Measurements from ENCODE around the gene U2AF2. TPM values are rescaled to one million over a fixed set of nuclear protein-coding genes. Genes with fewer than 3 reads are reported as not detected.

The U2AF2 gene
- total RNA-seq, 1 donor from 2014 or later = 195 TPM

- peak; percentile 97 for DNase-seq (ENCODE audit: low spot score)
Observed at GRCh38 chr19:55674841-55675660, 20.2 kb downstream of the U2AF2 start, which contains the start of gene EPN1. Gene EPN1 (plus strand): TSS chr19:55675226. CDS start chr19:55678628, 3,402 bp downstream.

DNA sequence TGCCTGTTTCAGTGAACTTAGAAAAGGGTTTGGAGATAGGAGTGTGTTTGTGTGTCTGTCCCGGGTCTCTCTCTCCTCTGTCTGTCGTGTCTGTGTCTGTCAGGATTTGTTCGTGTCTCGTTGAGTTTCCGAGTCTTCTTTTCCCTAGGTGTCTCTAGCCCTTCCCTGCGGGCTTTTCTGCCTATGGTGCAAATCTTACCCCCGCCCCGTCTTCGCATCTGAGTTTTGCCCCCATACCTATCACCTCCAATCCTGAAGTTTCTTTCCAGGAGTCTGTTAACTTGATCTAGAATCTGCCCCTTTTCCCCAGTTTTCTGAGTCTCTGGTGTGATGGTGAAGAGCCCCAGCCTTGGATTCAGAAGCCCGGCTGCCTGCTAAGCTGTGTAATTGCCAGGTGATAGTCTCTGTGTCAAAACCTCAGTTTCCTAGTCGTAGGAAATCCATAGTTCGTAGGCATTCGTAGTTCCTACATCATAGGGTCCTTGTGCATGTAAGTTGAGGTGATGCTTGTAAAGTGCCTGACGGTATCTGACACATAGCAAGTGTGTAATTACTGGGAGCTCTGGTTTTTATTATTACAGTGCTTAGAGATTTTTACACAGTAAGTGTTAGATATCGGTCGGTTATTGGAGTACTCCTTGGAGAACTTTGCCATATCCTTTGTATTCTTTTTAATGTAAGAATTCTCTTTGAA lies 21.0 kb downstream of the U2AF2 start:
- DNase-seq (ENCODE audit: low spot score) = no peak

DNA sequence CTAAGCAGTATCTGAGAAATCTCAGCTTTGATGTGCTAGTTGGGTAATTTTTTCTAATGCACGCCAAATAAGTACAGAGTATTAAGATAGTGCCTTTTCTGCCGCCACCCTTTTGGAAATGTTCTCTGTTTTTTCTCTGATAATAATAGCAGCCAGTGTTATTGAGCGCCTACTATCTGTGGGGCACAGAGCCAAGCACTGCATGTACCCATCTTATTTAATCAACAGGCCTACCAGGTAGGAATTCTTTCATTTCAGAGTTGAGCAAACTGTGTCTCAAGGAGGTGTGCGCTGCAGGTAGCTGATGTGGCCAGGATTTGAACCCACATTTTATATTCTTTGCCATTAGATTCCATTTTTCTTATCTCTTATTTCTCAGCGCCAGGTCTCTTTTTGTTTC lies 21.5 kb downstream of the U2AF2 start:
- no peak for DNase-seq (ENCODE audit: low spot score)

DNA sequence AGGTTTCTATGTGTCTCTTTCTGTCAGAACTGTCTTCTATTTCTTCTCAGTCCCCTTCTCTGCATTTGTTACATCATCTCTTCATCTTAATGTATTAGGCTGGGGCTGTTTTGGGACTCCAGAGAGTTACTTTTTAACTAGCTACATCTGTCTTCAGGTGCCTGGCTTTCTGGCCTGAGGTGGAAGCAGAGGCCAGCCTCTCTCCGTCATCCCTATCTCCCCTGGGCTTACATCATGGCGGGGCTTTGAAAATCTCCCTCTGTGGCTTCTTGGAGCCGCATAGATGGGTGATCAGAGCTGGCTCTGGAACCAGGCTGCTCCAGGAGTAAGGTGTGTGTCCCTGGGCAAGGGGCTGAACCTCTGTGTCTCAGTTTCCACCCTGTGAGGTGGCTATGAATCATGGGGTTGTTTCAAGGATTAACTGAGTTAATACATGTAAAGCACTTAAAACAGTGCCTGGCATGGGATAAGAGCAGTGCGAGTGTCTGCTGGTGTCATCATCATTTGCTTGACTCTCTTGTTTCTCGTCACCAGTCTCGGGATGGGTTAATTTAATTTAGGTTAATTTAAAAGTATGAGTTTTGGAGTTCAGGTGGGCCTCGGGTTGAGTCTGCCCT lies 22.2 kb downstream of the U2AF2 start:
- no peak for DNase-seq (ENCODE audit: low spot score)

GRCh38 chr19:55677572-55678028 lies 22.8 kb downstream of the U2AF2 start:
- DNase-seq (ENCODE audit: low spot score) = no peak

GRCh38 chr19:55678121-55678671 lies 23.4 kb downstream of the U2AF2 start:
- DNase-seq (ENCODE audit: low spot score) = no peak

DNA sequence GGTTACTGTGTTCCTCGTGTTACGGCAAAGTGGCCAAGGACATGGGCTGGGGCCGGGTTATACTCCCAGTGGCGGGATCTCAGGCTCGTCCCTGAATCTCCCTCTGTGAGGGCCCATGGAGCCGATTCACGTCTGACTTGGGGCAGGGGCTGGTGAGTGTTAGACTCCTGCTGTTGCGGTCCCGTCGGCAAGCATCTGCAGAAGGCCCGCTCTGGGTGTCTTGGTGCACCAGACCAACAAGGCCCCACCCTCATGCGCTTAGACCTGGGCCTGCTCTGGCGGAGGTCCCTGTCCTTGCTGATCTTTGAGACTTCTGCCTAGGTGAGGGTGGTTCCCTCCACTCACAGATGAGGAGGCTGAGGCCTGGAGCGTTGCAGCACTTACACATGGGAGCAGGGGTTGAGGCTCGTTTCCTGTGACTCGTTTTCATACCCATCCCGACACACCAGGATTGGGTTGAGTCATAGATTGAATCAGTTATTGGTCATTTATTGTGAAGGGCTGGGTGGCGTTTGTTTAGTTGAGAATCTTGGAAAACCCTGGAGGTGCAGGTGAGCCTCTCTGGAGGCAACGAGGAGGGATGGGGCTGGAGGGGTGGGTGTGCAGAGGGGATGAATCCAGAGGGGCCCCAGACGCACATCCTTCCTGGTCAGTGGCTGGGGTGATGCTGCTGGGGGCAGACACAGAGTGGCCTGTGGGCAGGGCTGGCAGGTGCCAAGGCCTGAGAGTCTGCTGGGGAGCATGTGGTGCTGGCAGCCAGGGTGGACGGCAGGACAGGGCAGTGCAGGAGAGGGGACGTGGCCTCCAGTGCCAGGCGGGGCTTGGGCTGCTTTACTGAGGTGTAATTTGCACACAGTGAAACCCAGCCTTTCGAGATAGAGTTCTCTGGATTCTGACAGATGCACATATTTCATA lies 24.8 kb downstream of the U2AF2 start:
- DNase-seq (ENCODE audit: low spot score) = no peak

DNA sequence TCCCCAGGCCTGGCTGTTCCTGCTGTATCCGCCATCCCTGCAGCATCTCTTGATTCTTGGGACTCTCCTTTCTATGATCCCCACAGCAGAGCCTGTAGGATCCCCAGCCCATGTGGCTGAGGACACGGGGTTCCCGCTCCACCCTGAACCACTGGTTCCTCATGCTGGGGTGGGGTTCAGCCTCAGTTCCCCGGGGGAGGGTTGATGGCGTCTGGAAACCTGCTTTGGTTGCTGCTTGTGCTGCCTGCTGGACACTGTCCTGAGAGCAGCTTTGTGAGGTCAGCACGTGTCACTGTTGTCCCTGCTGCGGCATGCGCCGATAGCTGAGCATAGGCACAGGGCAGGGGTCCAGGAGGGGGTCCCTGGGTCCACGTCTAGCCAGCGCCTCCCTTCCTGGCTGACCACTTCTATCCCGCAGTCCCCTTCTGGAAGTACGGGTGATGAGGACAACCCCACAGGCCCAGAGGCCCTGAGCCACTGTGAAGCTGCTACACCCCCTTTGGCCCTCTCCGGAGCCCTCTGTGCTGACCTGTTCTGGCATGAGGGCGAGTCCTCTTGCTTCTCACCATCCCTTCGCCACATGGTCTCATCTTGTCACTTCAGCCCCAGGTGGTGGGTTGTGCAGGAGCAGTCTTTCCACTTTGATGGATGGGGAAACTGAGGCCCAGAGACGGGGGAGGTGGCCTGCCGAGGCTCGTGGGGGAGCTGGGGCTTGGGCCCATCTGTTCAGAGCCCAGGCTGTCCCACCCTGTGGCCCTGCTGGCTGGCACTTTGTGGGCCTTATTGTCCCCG lies 25.7 kb downstream of the U2AF2 start:
- no peak for DNase-seq (ENCODE audit: low spot score)

DNA sequence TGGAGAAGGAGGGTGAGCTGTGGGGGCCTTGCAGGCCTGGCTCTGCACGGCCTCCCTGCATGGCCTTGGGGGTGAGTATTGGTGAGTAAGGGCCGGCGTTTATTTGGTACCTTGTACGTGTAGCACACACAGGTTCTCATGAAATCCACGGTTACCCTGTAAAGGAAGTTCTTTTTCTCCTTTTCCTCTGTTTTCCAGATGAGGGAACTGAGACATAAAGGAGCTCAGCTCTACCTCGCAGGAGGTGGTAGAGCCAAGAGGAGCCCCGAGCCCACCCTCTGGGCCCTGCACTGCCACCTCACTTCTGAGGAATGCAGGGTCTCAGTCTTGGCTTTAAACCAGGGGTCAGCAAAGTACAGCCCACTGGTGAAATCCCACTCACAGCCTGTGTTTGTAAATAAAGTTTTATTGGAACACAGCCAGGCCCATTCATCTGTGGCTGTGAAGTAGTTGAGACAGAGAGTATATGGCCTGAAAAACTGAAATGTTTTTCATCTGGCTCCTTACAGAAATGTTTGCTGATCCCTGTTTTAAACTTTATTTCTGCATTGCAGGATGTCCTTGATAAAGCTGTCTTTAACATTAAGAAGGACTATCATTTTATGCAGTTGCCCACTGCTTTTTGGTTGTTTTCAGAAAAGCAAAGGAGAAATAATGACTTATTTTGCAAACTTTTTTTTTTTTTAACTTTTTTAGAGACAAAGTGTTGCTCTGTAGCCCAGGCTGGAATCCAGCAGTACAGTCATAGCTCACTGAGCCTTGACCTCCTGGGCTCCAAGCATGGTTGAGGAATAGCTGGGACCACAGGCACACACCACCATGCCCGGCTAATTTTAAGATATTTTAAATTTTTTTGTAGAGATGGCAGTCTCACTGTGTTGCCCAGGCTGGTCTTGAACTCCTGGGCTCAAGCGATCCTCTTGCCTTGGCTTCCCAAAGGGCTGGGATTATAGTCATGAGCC lies 26.6 kb downstream of the U2AF2 start:
- DNase-seq (ENCODE audit: low spot score) = no peak

- DNase-seq (ENCODE audit: low spot score) = no peak
Observed at GRCh38 chr19:55683449-55684261, 28.8 kb downstream of the U2AF2 start.

GRCh38 chr19:55684946-55685681 lies 30.3 kb downstream of the U2AF2 start:
- DNase-seq (ENCODE audit: low spot score) = no peak

DNA sequence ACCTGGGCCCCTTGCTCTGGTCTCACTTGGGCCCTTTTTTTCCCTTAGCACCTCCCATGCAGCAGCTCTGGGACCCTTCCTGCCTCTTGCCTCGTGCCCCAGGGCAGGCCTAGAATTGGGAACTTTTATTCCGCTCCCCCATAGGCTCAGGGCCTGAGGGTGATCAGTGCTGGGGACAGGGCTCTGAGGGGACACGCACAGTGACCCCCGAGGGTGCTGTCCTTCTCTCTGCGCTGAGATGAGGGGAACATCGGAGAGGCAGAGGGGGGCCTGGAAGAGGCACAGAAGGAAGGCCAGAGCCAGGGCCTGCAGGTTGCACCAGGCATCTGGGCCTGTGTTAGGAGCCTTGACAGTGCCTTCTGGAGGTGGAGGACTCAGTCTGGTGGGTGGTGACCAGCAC lies 30.9 kb downstream of the U2AF2 start:
- no peak for DNase-seq (ENCODE audit: low spot score)

DNA sequence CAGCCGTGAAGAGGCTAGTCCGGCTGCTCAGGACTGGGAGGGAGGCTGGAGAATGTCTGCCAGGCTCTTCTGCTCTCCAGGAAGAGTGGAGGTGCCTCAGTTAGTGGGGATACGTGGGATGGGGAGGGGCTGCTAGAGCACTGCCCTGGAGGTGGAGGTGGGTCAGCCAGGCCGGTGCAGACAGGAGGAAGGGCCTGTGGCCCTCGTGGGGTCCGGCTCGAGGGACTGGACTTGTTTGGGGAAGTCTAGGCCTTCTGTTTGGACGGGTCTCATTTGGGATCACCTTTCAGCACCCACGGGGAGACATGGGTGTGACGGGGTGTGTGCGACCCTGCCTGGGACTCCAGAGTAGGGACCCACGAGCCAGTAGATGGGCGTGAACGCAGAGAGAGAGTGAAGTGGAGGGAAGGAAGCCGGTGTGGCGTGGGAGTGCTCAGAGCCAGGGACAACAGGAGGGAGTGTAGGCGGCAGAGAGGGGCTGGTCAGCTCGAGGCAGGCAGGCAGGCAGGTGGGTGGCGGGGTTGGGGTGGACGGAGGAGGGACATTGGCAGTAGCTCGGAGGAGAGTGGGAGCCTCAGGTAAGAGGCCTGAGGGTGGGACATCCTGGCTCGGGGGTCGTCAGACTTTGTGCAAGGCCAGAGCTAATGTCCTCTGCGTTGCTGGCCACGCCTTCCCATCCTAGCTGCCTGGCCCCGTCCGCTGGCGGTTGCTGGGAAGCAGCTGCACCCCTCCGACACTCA lies 31.6 kb downstream of the U2AF2 start:
- DNase-seq (ENCODE audit: low spot score) = no peak

DNA sequence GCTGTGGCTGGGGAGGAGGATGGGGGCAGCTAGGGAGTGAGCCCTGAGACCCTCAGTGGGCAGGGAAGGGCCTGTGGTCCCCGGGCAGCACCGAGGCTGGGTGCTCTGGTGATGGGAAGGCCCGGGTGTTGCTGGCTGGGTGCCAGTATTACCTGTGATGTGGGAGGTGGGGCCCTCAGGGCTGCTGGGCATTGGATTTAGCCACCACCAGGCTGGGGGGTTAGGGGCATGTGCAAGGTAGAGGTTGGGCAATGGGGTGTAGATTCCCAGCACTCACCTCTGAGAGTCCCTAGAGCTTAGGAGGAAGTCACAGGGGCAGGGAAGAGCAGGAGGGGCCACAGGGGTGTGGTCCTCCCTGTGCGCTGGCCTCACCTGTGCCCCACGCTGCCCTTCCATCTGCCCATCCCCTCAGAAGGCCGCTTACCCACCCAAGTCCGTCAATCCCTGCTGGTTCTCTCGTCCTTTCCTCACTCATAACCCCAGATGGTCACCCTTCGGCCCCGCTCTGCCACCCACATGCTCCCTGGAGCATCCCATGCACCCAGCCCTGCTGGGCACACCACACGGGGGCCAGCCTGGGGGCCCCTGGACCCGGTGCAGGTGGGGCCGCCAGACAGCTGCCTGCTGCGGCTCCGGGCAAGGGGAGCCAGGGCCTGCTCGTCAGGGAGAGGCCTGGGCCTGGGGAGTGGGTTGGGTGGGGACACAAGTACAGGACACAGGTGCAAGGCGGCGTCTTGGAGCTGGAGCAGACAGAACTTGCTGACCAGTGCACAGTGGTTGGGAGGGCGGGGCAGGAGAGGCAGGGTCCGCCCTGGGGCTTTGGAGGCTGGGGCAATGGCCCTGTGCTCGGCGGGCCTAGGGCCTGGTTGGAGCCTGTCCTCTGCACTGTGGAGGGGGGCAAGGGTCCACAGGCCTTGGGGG lies 32.7 kb downstream of the U2AF2 start:
- no peak for DNase-seq (ENCODE audit: low spot score)

DNA sequence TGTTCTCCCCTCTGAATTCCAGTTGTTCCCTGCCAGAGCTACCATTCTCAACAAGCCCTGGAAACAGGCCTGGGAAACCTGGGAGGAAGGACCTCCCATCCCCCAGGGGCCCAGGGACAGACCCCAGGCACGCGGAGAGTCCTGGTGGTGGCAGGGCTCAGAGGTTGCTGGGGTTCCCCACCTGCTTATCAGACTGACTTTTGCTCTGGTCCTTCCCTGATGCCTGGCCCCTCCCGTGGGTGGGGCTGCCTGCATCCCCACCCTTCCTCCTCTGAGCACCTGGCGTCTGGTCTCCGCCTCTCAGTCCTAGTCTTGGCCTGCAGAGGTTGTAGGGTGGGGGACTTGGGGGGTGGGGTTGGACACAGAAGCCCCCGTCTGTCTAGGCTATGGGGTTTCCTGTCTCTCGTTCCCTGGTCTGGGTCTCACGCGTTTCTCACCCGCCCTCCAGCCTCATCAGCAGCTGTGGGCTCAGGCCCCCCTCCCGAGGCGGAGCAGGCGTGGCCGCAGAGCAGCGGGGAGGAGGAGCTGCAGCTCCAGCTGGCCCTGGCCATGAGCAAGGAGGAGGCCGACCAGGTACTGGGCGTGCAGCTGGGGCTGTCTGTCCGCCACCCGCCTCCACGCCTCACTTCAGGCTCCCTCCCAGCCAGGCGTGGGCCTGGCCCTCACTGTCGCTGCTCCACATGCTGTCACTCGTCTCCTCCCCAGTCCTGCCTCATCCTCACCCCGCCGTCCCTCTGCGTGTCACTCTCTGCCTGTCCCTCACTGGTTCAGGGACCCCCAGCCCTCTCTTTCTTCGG lies 33.8 kb downstream of the U2AF2 start:
- DNase-seq (ENCODE audit: low spot score) = no peak

Measured in ureter (tissue), 1 donor.